ENCODE results near the gene CXXC4. TPM values are rescaled to one million over a fixed set of nuclear protein-coding genes. Genes with fewer than 3 reads are reported as not detected.

Gene CXXC4
- total and polyA plus RNA-seq, 7 experiments from 2014 or later = 0.42 TPM; not detected in 6

- H3K9me3 ChIP-seq (ENCODE audit: control insufficient read depth in 2 of 3, low read length in 3 of 3) = no peaks in the 10 kb centered on the region
- no peaks in the 10 kb centered on the region for H3K36me3 ChIP-seq (ENCODE audit: control insufficient read depth in 2 of 3, insufficient read depth in 3 of 3, low read length in 3 of 3)
- peaks cover 0 to 29% (median 4%) of the 10 kb centered on the region in 11 donors for H3K9me3 Mint-ChIP-seq
- peak overlapping the region in 1 of 9 donors; percentile 92 for H3K27ac Mint-ChIP-seq
- peak; percentile 65 for ATAC-seq
- H3K36me3 Mint-ChIP-seq = no peaks in the 10 kb centered on the region
- H3K27me3 ChIP-seq (ENCODE audit: control insufficient read depth in 2 of 2, insufficient read depth in 2 of 2, low read length in 2 of 2) = peaks cover 0 to 20% of the 10 kb centered on the region in 2 donors
- H3K4me3 Mint-ChIP-seq = peak overlapping the region; percentile 71 to 86 (median 82)
- intact Hi-C loops (cut with micrococcal nuclease) = loop anchor here (5.0 to 10.0 kb wide), 2 partner anchors 981 to 1214 kb away; partner anchors contain the start of genes GSTCD (in 1 of the 2), INTS12 (in 1 of the 2) and PPA2 (in 1 of the 2)
- H3K4me3 ChIP-seq (ENCODE audit: low read length) = peak overlapping the region; percentile 63
- H3K27me3 Mint-ChIP-seq = peaks cover 64 to 81% (median 77%) of the 10 kb centered on the region in 5 donors
- ChIA-PET POLR2A (no interaction called here), CTCF (no interaction called here)
- peaks cover 14 to 55% (median 35%) of the 10 kb centered on the region in 7 donors for H3K4me1 Mint-ChIP-seq
- H3K27ac ChIP-seq (ENCODE audit: low read depth, low read length) = no peak overlapping the region
- peaks cover 0 to 13% of the 10 kb centered on the region in 2 donors for H3K4me1 ChIP-seq (ENCODE audit: control insufficient read depth in 2 of 2, insufficient read depth in 2 of 2, low read length in 2 of 2)
- DNase-seq = peak in 8 of 9 donors; percentile 8 to 42 (median 20)
Measured at GRCh38 chr4:104490770-104491480, 3.8 kb downstream of the CXXC4 start.

- ATAC-seq (no peak), DNase-seq (no peak)
- H3K4me3 Mint-ChIP-seq = peak overlapping the region; percentile 71 to 86 (median 82)
- peak overlapping the region in 1 of 9 donors; percentile 92 for H3K27ac Mint-ChIP-seq
- Histone ChIP-seq H3K27ac (ENCODE audit: low read depth, low read length) (no peak overlapping the region), H3K4me3 (ENCODE audit: low read length) (peak overlapping the region; percentile 63), H3K4me1 (ENCODE audit: control insufficient read depth in 2 of 2, insufficient read depth in 2 of 2, low read length in 2 of 2) (peaks cover 0 to 13% of the 10 kb centered on the region in 2 donors), H3K36me3 (ENCODE audit: control insufficient read depth in 2 of 3, insufficient read depth in 3 of 3, low read length in 3 of 3) (no peaks in the 10 kb centered on the region), H3K9me3 (ENCODE audit: control insufficient read depth in 2 of 3, low read length in 3 of 3) (no peaks in the 10 kb centered on the region), H3K27me3 (ENCODE audit: control insufficient read depth in 2 of 2, insufficient read depth in 2 of 2, low read length in 2 of 2) (peaks cover 0 to 20% of the 10 kb centered on the region in 2 donors)
- intact Hi-C loops (cut with micrococcal nuclease) = loop anchor here (5.0 to 10.0 kb wide), 2 partner anchors 982 to 1215 kb away; partner anchors contain the start of genes GSTCD (in 1 of the 2), INTS12 (in 1 of the 2) and PPA2 (in 1 of the 2)
- H3K27me3 Mint-ChIP-seq = peaks cover 57 to 75% (median 73%) of the 10 kb centered on the region in 5 donors
- no peaks in the 10 kb centered on the region for H3K36me3 Mint-ChIP-seq
- peaks cover 0 to 23% (median 3%) of the 10 kb centered on the region in 11 donors for H3K9me3 Mint-ChIP-seq
- CTCF ChIA-PET = no interaction called here
- POLR2A ChIA-PET = no interaction called here
- H3K4me1 Mint-ChIP-seq = peaks cover 13 to 49% (median 28%) of the 10 kb centered on the region in 7 donors
Measured at GRCh38 chr4:104490096-104490769, 4.5 kb downstream of the CXXC4 start.

- intact Hi-C loops (cut with micrococcal nuclease) = loop anchor here (5.0 to 10.0 kb wide), 2 partner anchors 983 to 1215 kb away; partner anchors contain the start of genes GSTCD (in 1 of the 2), INTS12 (in 1 of the 2) and PPA2 (in 1 of the 2)
- Mint-ChIP-seq H3K27me3 (peaks cover 54 to 73% (median 70%) of the 10 kb centered on the region in 5 donors), H3K4me3 (peak overlapping the region in 3 of 10 donors; percentile 7 to 80 (median 22)), H3K36me3 (no peaks in the 10 kb centered on the region), H3K4me1 (peaks cover 11 to 45% (median 26%) of the 10 kb centered on the region in 7 donors), H3K9me3 (peaks cover 0 to 21% (median 2%) of the 10 kb centered on the region in 11 donors), H3K27ac (no peak overlapping the region)
- ATAC-seq = no peak
- Histone ChIP-seq H3K27me3 (ENCODE audit: control insufficient read depth in 2 of 2, insufficient read depth in 2 of 2, low read length in 2 of 2) (peaks cover 0 to 20% of the 10 kb centered on the region in 2 donors), H3K9me3 (ENCODE audit: control insufficient read depth in 2 of 3, low read length in 3 of 3) (no peaks in the 10 kb centered on the region), H3K4me3 (ENCODE audit: low read length) (no peak overlapping the region), H3K27ac (ENCODE audit: low read depth, low read length) (no peak overlapping the region), H3K36me3 (ENCODE audit: control insufficient read depth in 2 of 3, insufficient read depth in 3 of 3, low read length in 3 of 3) (no peaks in the 10 kb centered on the region), H3K4me1 (ENCODE audit: control insufficient read depth in 2 of 2, insufficient read depth in 2 of 2, low read length in 2 of 2) (peaks cover 0 to 13% of the 10 kb centered on the region in 2 donors)
- DNase-seq = no peak
- CTCF ChIA-PET = no interaction called here
- POLR2A ChIA-PET = no interaction called here
Measured at GRCh38 chr4:104489731-104490095, 5.0 kb downstream of the CXXC4 start.

- POLR2A ChIA-PET = no interaction called here
Measured at GRCh38 chr4:104488151-104488550, 6.5 kb downstream of the CXXC4 start.

GRCh38 chr4:104486716-104487504 lies 7.8 kb downstream of the CXXC4 start:
- no peaks in the 10 kb centered on the region for H3K36me3 ChIP-seq (ENCODE audit: control insufficient read depth in 2 of 3, insufficient read depth in 3 of 3, low read length in 3 of 3)
- ChIA-PET CTCF (no interaction called here), POLR2A (no interaction called here)
- Mint-ChIP-seq H3K4me1 (peaks cover 9 to 21% (median 14%) of the 10 kb centered on the region in 7 donors), H3K4me3 (no peak overlapping the region), H3K27me3 (peaks cover 35 to 57% (median 47%) of the 10 kb centered on the region in 5 donors), H3K36me3 (no peaks in the 10 kb centered on the region), H3K27ac (no peak overlapping the region), H3K9me3 (peaks cover 0 to 7% (median 0%) of the 10 kb centered on the region in 11 donors)
- no peak overlapping the region for H3K27ac ChIP-seq (ENCODE audit: low read depth, low read length)
- H3K4me1 ChIP-seq (ENCODE audit: control insufficient read depth in 2 of 2, insufficient read depth in 2 of 2, low read length in 2 of 2) = peaks cover 0 to 10% of the 10 kb centered on the region in 2 donors
- no peak overlapping the region for H3K4me3 ChIP-seq (ENCODE audit: low read length)
- H3K27me3 ChIP-seq (ENCODE audit: control insufficient read depth in 2 of 2, insufficient read depth in 2 of 2, low read length in 2 of 2) = peaks cover 0 to 13% of the 10 kb centered on the region in 2 donors
- intact Hi-C loops (cut with micrococcal nuclease) = no loop called here
- ATAC-seq = no peak
- no peaks in the 10 kb centered on the region for H3K9me3 ChIP-seq (ENCODE audit: control insufficient read depth in 2 of 3, low read length in 3 of 3)
- no peak for DNase-seq

More at GRCh38 chr4:104488151-104488550, 6.5 kb downstream of the CXXC4 start:
- Mint-ChIP-seq H3K27me3 (peaks cover 40 to 67% (median 57%) of the 10 kb centered on the region in 5 donors), H3K27ac (no peak overlapping the region), H3K4me3 (no peak overlapping the region), H3K4me1 (peaks cover 10 to 32% (median 19%) of the 10 kb centered on the region in 7 donors), H3K36me3 (no peaks in the 10 kb centered on the region), H3K9me3 (peaks cover 0 to 16% (median 2%) of the 10 kb centered on the region in 11 donors)
- no peak for ATAC-seq
- Histone ChIP-seq H3K4me1 (ENCODE audit: control insufficient read depth in 2 of 2, insufficient read depth in 2 of 2, low read length in 2 of 2) (peaks cover 0 to 13% of the 10 kb centered on the region in 2 donors), H3K9me3 (ENCODE audit: control insufficient read depth in 2 of 3, low read length in 3 of 3) (no peaks in the 10 kb centered on the region), H3K27ac (ENCODE audit: low read depth, low read length) (no peak overlapping the region), H3K36me3 (ENCODE audit: control insufficient read depth in 2 of 3, insufficient read depth in 3 of 3, low read length in 3 of 3) (no peaks in the 10 kb centered on the region), H3K27me3 (ENCODE audit: control insufficient read depth in 2 of 2, insufficient read depth in 2 of 2, low read length in 2 of 2) (peaks cover 0 to 15% of the 10 kb centered on the region in 2 donors), H3K4me3 (ENCODE audit: low read length) (no peak overlapping the region)
- CTCF ChIA-PET = interaction anchor here (0.7 kb wide), 1 partner anchor 40 kb away, joined by 3 read pairs; no protein-coding TSS in a partner anchor
- intact Hi-C loops (cut with micrococcal nuclease) = no loop called here
- DNase-seq = no peak

GRCh38 chr4:104475652-104476051 lies 19.0 kb downstream of the CXXC4 start:
- Mint-ChIP-seq H3K27me3 (peaks cover 0 to 5% (median 1%) of the 10 kb centered on the region in 5 donors), H3K4me3 (no peak overlapping the region), H3K4me1 (no peaks in the 10 kb centered on the region), H3K27ac (no peak overlapping the region), H3K9me3 (peaks cover 0 to 3% (median 0%) of the 10 kb centered on the region in 11 donors), H3K36me3 (no peaks in the 10 kb centered on the region)
- ChIA-PET CTCF (no interaction called here), POLR2A (no interaction called here)
- ATAC-seq (no peak), DNase-seq (no peak)
- intact Hi-C loops (cut with micrococcal nuclease) = no loop called here
- no peaks in the 10 kb centered on the region for H3K4me1 ChIP-seq (ENCODE audit: control insufficient read depth in 2 of 2, insufficient read depth in 2 of 2, low read length in 2 of 2)
- H3K9me3 ChIP-seq (ENCODE audit: control insufficient read depth in 2 of 3, low read length in 3 of 3) = no peaks in the 10 kb centered on the region
- H3K27ac ChIP-seq (ENCODE audit: low read depth, low read length) = no peak overlapping the region
- H3K27me3 ChIP-seq (ENCODE audit: control insufficient read depth in 2 of 2, insufficient read depth in 2 of 2, low read length in 2 of 2) = no peaks in the 10 kb centered on the region
- no peaks in the 10 kb centered on the region for H3K36me3 ChIP-seq (ENCODE audit: control insufficient read depth in 2 of 3, insufficient read depth in 3 of 3, low read length in 3 of 3)
- no peak overlapping the region for H3K4me3 ChIP-seq (ENCODE audit: low read length)

Data from naive thymus-derived CD4-positive, alpha-beta T cell (primary cell).